HG03280 (cell line): Measurements from ENCODE around the gene BANK1.

ENCODE experiments used
- ATAC-seq: cut with Tn5 transposase; IDR thresholded peaks from one replicate; pipeline ENCODE4 v1.9.1; 2021; ENCODE audit warnings: mild to moderate bottlenecking, moderate library complexity; ENCODE audit not compliant: unreplicated experiment

The BANK1 gene

DNA sequence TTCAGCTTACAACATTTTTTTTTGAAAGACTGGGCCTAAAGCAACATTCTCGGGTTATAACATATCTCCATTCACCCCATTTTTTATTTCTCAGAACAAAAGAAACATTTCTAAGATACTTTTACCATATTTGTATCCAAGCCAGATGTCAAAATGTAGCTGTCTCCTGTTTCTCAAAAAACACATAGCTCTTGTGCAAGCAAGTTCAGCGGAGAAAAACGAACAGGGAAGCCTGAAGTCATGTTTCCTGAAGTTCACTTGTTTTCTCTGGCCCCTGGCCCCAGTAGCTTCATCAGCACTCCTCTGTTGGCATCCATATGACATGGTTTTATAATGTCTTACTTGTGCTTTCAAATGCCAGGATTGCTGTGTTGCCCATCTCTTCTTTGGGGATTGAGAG lies 218.2 kb downstream of the BANK1 start:
- ATAC-seq, result no peak

DNA sequence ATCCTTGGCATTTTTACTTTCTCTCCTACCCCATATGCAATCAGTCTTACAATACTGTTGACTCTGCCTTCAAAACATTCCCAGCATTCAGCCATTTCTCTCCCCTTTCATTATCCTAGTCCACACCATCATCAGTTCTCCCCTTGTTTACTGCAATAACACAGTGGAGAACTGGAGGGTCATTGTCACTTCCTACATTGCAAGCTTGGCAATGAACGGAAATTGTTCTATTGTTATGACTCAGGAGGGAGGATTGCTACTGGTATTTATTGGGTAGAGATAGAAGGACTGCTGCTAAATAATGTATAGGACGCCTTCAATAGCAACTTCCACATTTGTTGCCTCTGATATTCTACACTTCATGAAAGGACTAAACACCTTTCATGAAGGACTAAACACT lies 231.8 kb downstream of the BANK1 start:
- ATAC-seq, result no peak

- no peak for ATAC-seq
These were observed 237.4 kb downstream of the BANK1 start for GRCh38 chr4:102027961-102028360.

DNA sequence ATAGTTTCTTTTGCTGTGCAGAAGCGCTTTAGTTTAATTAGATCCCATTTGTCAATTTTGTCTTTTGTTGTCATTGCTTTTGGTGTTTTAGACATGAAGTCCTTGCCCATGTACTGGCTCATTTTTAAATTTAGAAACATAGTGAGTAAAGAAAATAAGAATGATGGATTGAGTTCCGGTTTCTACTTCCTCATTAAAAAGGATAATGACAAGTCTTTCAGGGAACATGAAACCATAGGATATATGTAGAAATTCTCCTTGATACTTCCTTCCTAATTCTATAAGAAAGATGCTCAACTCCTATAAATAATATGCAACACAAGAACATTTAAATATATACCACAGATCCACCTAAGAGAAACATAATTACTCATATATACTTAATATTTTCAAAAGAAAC lies 240.9 kb downstream of the BANK1 start:
- ATAC-seq, result no peak

GRCh38 chr4:102036016-102036415 lies 245.5 kb downstream of the BANK1 start:
- ATAC-seq, result no peak

GRCh38 chr4:102036619-102037376 lies 246.3 kb downstream of the BANK1 start:
- ATAC-seq, result no peak

GRCh38 chr4:102037566-102037965 lies 247.0 kb downstream of the BANK1 start:
- no peak for ATAC-seq

- ATAC-seq, result no peak
These were observed 252.6 kb downstream of the BANK1 start for GRCh38 chr4:102042871-102043802.

DNA sequence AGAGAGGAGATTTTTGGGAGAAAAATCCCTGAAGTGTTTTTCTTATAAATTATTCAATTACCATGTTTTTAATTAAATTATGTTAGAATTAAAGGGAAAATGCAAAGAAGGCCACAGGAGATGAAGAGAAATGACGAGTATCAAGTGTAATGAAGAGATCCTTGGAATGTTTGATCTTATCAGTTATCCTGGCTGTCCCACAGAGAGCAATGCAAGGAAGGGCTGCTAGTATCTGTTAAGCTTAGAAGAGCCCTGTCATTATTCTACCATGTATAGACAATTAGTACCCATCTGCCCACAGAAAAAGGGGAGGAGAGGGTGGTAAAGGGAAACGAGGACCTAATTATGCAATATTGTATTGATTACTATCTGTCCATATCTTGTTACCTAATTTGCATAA lies 257.1 kb downstream of the BANK1 start:
- no peak for ATAC-seq

DNA sequence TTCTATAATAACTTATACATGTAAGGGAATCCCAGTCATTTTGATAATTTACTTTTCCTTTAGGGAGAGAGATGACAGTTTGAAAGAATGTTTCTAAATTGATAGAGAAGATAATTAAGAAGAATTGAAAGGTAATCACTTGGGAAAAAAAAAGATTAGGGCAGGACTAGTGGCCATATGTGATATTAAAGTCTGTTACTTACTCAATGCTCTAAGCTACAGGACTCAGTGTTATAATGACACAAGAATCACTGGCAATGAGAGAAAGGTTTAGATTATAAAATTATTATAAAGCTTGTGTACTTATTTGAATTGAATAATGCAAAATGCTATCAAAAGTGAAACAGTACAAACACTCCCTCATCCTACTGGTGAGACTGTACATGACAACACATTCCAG lies 265.3 kb downstream of the BANK1 start:
- no peak for ATAC-seq

- no peak for ATAC-seq
These were observed 266.6 kb downstream of the BANK1 start for GRCh38 chr4:102057122-102057521.

DNA sequence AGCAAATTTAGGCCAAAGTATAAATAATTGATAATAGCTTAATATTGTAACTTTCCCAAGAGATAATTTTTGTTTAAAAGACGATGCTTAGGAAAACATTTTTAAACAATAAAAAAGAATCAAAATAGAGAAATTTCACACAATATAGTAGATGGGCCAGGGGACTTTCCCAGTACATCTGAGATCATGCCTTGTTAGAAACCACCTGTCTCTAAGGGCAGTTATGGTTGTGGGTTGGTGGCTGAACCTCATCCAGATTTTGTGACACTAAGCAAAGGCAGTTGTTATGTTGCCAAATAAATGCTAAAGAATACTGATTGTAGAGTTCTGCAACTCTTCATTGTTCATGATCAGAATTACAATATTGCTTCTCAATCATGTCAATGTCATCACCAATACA lies 270.6 kb downstream of the BANK1 start:
- ATAC-seq, result no peak

GRCh38 chr4:102064747-102065442 lies 274.4 kb downstream of the BANK1 start:
- ATAC-seq, result no peak

GRCh38 chr4:102076622-102077021 lies 286.1 kb downstream of the BANK1 start:
- ATAC-seq, result no peak

- ATAC-seq, result no peak
These were observed 289.7 kb downstream of the BANK1 start for GRCh38 chr4:102080184-102080583.

GRCh38 chr4:102089850-102090621 lies 299.5 kb downstream of the BANK1 start:
- ATAC-seq, result no peak

DNA sequence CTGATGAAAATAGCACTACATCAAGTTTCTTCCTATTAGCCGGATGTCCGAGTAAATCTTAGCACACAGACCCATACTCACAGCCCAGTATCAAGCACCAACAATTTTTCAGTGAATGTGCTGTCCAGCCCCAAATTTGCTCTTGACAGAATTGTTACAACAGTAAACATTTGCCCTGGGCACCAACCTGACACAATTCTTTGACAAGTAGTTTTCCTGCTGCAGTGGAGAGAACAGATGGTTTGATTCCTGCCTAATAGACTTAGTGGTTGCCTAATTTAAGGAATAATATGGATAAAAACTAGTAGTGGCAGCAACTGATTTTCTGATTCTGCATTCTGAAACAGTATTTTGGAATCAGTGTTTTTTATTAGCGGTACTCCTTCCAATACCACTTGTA lies 301.1 kb downstream of the BANK1 start:
- no peak for ATAC-seq

GRCh38 chr4:102094481-102094880 lies 304.0 kb downstream of the BANK1 start:
- no peak for ATAC-seq

DNA sequence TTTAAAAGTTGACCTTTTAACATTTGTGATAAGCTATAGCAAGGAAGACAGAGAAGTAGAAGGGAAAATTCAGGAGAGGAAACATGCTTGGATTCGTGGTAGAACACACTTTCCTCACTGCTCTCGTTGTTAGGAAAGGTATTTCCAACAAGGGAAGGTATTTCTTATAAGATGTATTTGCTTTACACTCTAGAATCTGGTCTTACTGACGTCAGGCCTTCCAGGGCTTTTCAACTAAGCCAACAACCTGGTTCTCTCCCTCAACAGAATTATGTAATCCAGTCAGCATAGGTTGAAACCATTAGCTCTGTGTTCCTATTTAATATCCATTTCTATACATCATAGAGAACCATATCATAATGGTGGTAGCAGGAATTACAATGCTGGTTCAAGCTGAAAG lies 312.8 kb downstream of the BANK1 start:
- ATAC-seq, result no peak

- ATAC-seq, result no peak
These were observed 313.7 kb downstream of the BANK1 start for GRCh38 chr4:102104278-102104677.

- ATAC-seq, result no peak
These were observed 315.5 kb downstream of the BANK1 start for GRCh38 chr4:102105983-102106382.
